Breast epithelium (tissue), 3 donors: Measurements from ENCODE around the gene SIK3.

Experiments used
- CTCF ChIP-seq, 3 donors: fragments of 450-650 bp; IDR thresholded peaks; one replicate each; pipeline ENCODE4 v1.5.1; 2016 to 2017; ENCODE audit warnings: antibody characterized with exemption in 3 of 3, mild to moderate bottlenecking in 3 of 3, moderate library complexity in 3 of 3
- POLR2A ChIP-seq: fragments of 450-650 bp; IDR thresholded peaks from one replicate; pipeline ENCODE4 v1.6.1; 2016; ENCODE audit warnings: antibody characterized with exemption, mild to moderate bottlenecking, moderate library complexity

DNA sequence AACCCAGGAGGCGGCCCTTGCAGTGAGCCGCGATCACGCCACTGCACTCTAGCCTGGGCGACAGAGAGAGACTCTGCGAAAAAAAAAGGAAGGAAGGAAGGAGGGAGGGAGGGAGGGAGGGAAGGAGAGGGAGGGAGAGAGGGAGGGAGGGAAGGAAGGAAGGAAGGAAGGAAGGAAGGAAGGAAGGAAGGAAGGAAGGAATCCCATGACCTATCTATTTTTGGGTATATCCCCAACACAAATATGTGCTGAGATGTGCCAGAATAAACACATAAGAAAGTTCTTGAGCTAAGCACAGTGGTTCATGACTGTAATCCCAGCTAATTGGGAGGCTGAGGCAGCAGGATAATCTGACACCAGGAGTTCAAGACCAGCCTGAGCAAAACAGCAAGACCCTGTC lies 82.0 kb downstream of the SIK3 start:
- no peak for TF ChIP-seq CTCF (IDR thresholded peaks at IDR 0.05)
- TF ChIP-seq POLR2A = no peak
